ENCODE measurements around the gene PBX2. TPM values are rescaled to one million over a fixed set of nuclear protein-coding genes. Genes with fewer than 3 reads are reported as not detected.

PBX2 gene
- total RNA-seq, 4 donors from 2014 or later: 27.7 to 65.3 (median 34.6) TPM

DNA sequence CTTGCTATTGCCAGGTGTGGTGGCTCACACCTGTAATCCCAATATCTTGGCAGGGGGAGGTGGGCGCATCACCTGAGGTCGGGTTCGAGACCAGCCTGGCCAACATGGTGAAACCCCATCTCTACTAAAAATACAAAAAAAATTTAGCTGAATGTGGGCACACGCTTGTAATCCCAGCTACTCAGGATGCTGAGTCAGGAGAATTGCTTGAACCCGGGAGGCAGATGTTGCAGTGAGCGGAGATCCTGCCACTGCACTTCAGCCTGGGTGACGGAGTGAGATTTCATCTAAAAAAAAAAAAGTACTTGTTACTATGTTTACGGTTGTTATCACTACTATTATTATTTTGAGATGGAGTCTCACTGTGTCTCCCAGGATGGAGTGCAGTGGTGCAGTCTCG is 33.1 kb downstream of the PBX2 start:
- no peak for DNase-seq (ENCODE audit: low spot score)
- ATAC-seq (ENCODE audit: low FRiP score): no peak
- TF ChIP-seq, protein P1, sequence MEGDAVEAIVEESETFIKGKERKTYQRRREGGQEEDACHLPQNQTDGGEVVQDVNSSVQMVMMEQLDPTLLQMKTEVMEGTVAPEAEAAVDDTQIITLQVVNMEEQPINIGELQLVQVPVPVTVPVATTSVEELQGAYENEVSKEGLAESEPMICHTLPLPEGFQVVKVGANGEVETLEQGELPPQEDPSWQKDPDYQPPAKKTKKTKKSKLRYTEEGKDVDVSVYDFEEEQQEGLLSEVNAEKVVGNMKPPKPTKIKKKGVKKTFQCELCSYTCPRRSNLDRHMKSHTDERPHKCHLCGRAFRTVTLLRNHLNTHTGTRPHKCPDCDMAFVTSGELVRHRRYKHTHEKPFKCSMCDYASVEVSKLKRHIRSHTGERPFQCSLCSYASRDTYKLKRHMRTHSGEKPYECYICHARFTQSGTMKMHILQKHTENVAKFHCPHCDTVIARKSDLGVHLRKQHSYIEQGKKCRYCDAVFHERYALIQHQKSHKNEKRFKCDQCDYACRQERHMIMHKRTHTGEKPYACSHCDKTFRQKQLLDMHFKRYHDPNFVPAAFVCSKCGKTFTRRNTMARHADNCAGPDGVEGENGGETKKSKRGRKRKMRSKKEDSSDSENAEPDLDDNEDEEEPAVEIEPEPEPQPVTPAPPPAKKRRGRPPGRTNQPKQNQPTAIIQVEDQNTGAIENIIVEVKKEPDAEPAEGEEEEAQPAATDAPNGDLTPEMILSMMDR (IDR thresholded peaks at IDR 0.05): no peak

DNA sequence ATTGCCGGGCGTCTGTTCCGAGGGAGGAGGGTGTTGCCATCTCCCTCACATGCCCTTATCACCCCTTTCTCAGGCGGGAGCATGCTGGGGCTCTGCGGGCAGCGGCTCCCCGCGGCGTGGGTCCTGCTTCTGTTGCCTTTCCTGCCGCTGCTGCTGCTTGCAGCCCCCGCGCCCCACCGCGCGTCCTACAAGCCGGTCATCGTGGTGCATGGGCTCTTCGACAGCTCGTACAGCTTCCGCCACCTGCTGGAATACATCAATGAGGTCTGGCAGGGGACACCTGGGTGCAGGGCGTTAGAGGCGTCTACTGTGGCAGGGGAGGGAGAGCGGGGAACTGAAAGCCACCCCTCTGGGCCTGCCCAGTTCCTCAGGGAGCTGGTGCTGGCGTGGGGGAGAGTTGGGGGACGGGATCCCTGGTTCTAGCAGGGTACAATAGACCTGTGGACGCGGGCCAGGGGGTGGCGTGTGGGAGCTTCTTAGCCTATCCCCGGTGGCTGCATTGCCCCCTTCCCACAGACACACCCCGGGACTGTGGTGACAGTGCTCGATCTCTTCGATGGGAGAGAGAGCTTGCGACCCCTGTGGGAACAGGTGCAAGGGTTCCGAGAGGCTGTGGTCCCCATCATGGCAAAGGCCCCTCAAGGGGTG is 35.4 kb downstream of the PBX2 start:
- ATAC-seq (ENCODE audit: low FRiP score) (peak; percentile 45), DNase-seq (ENCODE audit: low spot score) (no peak)
- TF ChIP-seq, protein P1 (IDR thresholded peaks at IDR 0.05): no peak

DNA sequence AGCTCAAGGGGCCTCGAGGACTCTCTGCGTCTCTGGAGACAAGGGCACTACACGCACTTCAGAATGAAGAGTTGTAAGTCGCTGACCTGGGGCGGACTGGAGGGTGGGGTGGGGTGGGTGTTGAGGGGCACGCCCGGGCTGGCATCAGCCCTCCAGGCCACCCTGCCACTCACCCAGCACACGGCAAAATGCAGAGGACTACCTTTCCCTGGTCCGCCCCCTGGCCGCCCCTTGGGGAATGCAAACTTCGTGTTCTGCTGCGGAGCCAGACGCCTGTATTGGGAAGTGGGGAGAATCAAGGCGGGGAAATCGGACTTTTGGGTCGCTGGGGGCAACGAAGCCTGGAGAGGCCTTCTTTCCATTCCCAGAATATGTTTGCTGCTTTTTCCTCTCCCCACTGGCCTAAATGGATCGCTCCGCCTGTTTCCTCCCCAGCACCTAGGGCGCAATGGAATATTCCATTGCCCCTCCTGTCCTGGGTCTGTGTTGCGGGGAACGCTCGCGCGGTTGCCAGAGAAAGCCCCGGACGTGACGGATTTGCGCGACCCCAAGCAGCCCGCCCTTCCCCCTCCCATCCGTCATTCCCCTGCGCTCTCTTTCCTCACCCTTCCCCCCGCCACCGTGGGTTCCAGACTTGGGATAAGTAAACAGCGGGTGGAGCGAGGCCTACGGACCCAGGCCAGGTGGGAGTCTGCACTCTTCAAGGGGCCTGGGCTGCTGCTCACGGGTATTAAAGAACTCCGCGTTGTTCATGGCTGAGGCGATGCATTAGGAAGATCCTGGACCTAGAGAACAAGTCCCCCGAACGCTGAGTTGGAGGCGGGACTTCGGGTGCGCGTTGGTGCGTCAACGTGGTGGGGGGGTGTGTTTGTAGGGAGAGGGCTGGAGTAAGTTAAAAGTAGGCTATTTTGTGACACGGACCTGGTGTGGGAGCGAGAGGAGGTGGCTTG is 36.2 kb downstream of the PBX2 start, which contains the start of gene PPT2:
Gene PPT2 (plus strand): TSS at position 578 of the 950 bp plus-strand sequence. CDS start 454 bp downstream, outside the sequence.
- TF ChIP-seq, protein P1 (IDR thresholded peaks at IDR 0.05): no peak
- DNase-seq (ENCODE audit: low spot score) (peak; percentile 62), ATAC-seq (ENCODE audit: low FRiP score) (peak; percentile 76)

DNA sequence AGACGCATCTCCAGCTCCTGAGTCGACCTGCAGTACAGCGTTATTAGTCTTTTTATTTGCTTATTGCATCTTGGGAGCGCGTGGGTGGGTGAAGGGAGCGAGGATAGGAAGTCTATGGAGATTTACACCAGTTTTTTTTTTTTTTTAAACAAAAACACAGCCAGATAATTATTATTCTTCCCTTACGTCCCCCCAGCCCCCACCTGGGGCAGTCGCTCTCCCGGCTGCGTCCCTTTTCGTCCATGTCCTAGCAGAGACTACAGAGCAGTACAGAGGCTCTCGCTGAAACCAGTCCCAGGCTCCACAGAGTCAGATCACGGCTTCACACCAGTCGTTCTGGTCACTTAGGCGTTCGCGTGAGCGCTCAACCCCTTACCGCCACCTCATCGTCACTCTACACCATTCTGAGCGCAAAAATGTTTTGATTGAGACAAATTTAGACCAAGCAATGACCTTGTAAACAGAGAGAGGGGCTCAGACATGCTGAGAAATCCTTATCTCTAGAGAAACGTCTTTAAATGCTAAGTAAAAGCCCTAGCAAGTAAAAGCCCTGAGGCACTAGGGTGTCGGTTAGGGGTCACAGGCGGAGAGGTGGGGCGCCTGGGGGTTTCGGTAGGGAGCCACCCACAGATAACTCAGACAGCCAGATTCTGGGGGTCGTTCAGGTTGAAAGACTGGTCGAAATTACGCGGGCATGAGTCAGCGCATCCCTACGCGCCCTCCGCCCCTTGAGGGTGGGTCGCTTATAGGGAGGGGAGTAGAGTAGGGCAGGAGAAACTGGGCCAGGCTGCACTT is 37.0 kb downstream of the PBX2 start:
- TF ChIP-seq, protein P1 (IDR thresholded peaks at IDR 0.05): no peak
- ATAC-seq (ENCODE audit: low FRiP score) (peak; percentile 62), DNase-seq (ENCODE audit: low spot score) (no peak)

DNA sequence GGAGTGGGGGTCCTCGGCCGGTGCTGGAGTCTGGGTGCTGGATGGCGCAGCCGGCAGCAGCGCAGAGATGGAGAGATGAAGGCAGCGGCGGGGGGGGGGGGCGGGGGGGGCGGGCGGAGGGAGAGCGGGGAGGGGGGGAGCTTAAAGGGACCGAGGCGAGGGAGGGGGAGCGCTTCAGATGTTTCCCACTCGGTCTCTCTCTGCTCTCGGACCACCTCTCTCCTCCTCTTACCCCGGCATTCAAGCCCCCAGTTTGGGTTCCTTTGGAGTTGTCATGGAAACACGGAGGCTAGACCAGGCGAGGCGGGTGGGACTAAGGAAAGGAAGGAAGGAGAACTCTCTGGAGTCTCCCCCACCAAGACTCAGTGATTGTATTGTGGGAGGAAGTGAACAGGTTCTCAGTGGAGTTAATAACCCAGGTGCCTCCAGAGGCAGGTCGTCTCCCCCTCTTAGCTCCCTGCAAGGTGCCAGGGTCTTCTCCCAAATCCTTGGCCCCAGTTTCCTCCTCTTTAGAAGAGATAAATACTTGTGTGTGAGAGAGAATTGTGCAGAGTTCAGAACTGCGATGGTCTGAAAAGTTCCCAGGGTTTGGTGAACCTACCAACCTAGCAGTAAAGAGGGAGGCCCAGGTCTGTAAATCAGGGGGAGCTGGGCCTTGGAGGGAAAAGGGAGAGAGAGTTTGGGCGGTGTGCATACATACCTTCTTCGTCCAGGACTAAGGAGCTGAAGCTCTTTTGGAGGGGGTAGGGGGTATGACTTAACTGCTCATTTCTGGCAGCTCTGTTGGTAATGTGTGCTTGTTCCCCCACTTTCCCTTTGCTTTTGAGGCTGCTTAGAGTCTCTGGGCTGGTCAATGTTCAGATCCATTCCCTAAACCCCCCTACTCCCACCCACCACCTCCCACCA is 37.9 kb downstream of the PBX2 start, which contains the start of gene PRRT1:
Gene PRRT1 (minus strand): TSS at position 77 of the 906 bp plus-strand sequence. CDS start 112 bp downstream, outside the sequence.
- ATAC-seq (ENCODE audit: low FRiP score) (no peak), DNase-seq (ENCODE audit: low spot score) (no peak)

More for the DNA sequence above, 37.9 kb downstream of the PBX2 start, which contains the start of gene PRRT1:
- TF ChIP-seq, protein P1 (IDR thresholded peaks at IDR 0.05): no peak
